MM.1S (cell line): ENCODE results near the gene OR2T34.
"Not testable (repeated sequence)": the region's sequence is repeated elsewhere in the genome, so short reads cannot be mapped to it uniquely, and the experiment has no call there.

Experiments
- DNase-seq: peaks from one replicate; pipeline ENCODE4 v3.0.0-alpha.2; 2015
- H2AFZ ChIP-seq: fragments of 300-600 bp; sonication (generic); 2 replicates; pipeline ENCODE4 v1.6.0; 2016; ENCODE audit warnings: antibody characterized with exemption, low read length
- H3F3A ChIP-seq: fragments of 300-600 bp; sonication (generic); 2 replicates; pipeline ENCODE4 v1.6.1; 2016; ENCODE audit warnings: mild to moderate bottlenecking, antibody characterized with exemption, low read length, moderate library complexity, mixed read lengths; ENCODE audit not compliant: insufficient read depth
- H3K27ac ChIP-seq: fragments of 300-600 bp; sonication (generic); 2 replicates; pipeline ENCODE4 v1.5.1; 2016; ENCODE audit warnings: mild to moderate bottlenecking, low read length
- H3K27me3 ChIP-seq: fragments of 300-600 bp; sonication (generic); replicated peaks from 2 replicates; pipeline ENCODE4 v1.6.0; 2016; ENCODE audit warnings: low read length; ENCODE audit not compliant: insufficient read depth
- H3K36me3 ChIP-seq: fragments of 300-600 bp; sonication (generic); replicated peaks from 2 replicates; pipeline ENCODE4 v1.6.1; 2016; ENCODE audit warnings: mild to moderate bottlenecking, low read length, mixed read lengths; ENCODE audit not compliant: insufficient read depth
- H3K4me1 ChIP-seq: fragments of 300-600 bp; sonication (generic); 2 replicates; pipeline ENCODE4 v1.6.1; 2016; ENCODE audit warnings: low read length, mixed read lengths
- H3K4me2 ChIP-seq: fragments of 300-600 bp; sonication (generic); 2 replicates; pipeline ENCODE4 v1.6.0; 2016; ENCODE audit warnings: low read depth, low read length
- H3K4me3 ChIP-seq: fragments of 300-600 bp; sonication (generic); 2 replicates; pipeline ENCODE4 v1.5.1; 2016; ENCODE audit warnings: low read length, mixed read lengths
- H3K79me2 ChIP-seq: fragments of 300-600 bp; sonication (generic); 2 replicates; pipeline ENCODE4 v1.6.1; 2016; ENCODE audit warnings: mixed run types, low read length, mixed read lengths
- H3K9ac ChIP-seq: fragments of 300-600 bp; sonication (generic); 2 replicates; pipeline ENCODE4 v1.6.1; 2016; ENCODE audit warnings: low read length, mixed read lengths
- H3K9me2 ChIP-seq: fragments of 300-600 bp; sonication (generic); replicated peaks from 2 replicates; pipeline ENCODE4 v1.6.1; 2016; ENCODE audit warnings: mild to moderate bottlenecking, low read length, mixed read lengths; ENCODE audit not compliant: insufficient read depth
- H3K9me3 ChIP-seq: fragments of 300-600 bp; sonication (generic); replicated peaks from 2 replicates; pipeline ENCODE4 v1.6.1; 2016; ENCODE audit warnings: mild to moderate bottlenecking, low read length, mixed read lengths; ENCODE audit not compliant: insufficient read depth
- H4K20me1 ChIP-seq: fragments of 300-600 bp; sonication (generic); 2 replicates; pipeline ENCODE4 v1.6.1; 2016; ENCODE audit warnings: mild to moderate bottlenecking, low read length, moderate library complexity, mixed read lengths; ENCODE audit not compliant: insufficient read depth

OR2T34 gene

GRCh38 chr1:248551027-248551426 lies 23.5 kb downstream of the OR2T34 start:
- not testable (repeated sequence) for H3K79me2 ChIP-seq, H3K4me1 ChIP-seq, H3K36me3 ChIP-seq, H3K9me2 ChIP-seq, H3K4me3 ChIP-seq, H3K27ac ChIP-seq, H3K27me3 ChIP-seq, H2AFZ ChIP-seq, H3K9ac ChIP-seq, DNase-seq, H3F3A ChIP-seq, H4K20me1 ChIP-seq, H3K9me3 ChIP-seq, H3K4me2 ChIP-seq

- H3F3A ChIP-seq, DNase-seq, H3K36me3 ChIP-seq, H3K79me2 ChIP-seq, H4K20me1 ChIP-seq, H3K4me2 ChIP-seq, H3K27ac ChIP-seq, H3K9me2 ChIP-seq, H3K9ac ChIP-seq, H3K4me3 ChIP-seq, H2AFZ ChIP-seq, H3K4me1 ChIP-seq, H3K27me3 ChIP-seq, H3K9me3 ChIP-seq: not testable (repeated sequence)
Observed at GRCh38 chr1:248547383-248547782, 27.2 kb downstream of the OR2T34 start.

- H3K27me3 ChIP-seq, H3K27ac ChIP-seq, H3F3A ChIP-seq, H3K9ac ChIP-seq, DNase-seq, H3K9me3 ChIP-seq, H3K4me2 ChIP-seq, H2AFZ ChIP-seq, H4K20me1 ChIP-seq, H3K4me3 ChIP-seq, H3K4me1 ChIP-seq, H3K36me3 ChIP-seq, H3K9me2 ChIP-seq, H3K79me2 ChIP-seq: not testable (repeated sequence)
Observed at GRCh38 chr1:248537449-248537848, 37.1 kb downstream of the OR2T34 start.
